Measurements from ENCODE around the gene TAX1BP3. TPM values are rescaled to one million over a fixed set of nuclear protein-coding genes. Genes with fewer than 3 reads are reported as not detected.

TAX1BP3 gene
- total and polyA plus RNA-seq, 9 of the 15 experiments (the other 6 are each of a cell fraction or from before 2014, with no cell fraction given), result 0.99 to 14.5 (median 6.2) TPM

DNA sequence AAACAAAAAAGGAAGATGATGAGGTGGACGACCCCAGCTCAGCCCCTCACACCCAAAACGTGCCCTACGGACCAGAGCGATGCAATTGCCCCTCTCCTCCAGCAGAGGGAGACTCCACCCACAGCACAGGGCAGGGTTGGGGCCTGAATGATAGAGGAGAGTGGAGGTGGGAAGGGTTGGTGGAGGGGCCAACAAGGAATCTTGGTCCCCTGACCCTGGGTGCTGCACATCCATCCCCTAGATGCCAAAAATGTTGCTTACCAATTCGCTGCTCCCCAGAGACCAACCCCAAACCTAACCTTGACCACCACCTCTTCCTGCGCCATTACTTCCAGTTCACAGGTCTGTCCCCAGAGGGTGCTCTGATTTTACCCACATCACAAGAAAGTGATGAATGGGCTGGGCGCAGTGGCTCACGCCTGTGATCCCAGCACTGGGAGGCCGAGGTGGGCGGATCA is 14.7 kb upstream of the TAX1BP3 start:
- ATAC-seq, result peak; percentile 90
- H3K4me1 ChIP-seq (replicated peaks in 1 of 2; ENCODE audit: control insufficient read depth in 2 of 2, insufficient read depth in 2 of 2, low read length in 2 of 2), result peaks cover 0 to 21% of the 10 kb centered on the region in 2 experiments; a peak in 2 of 5 replicates
- 3% methylated on average over 10 of the region's 10 CpGs for WGBS (ENCODE audit: insufficient coverage, low coverage, missing lambda C conversion rate)
- no peak overlapping the region for H3K4me2 ChIP-seq (ENCODE audit: insufficient read depth, low read length)
- H3K79me2 ChIP-seq (ENCODE audit: control insufficient read depth, insufficient read depth, low read length), result no peaks in the 10 kb centered on the region
- no peaks in the 10 kb centered on the region for H3K9me3 ChIP-seq (replicated peaks; ENCODE audit: control insufficient read depth, insufficient read depth, low read depth, low read length)
- no peaks in the 10 kb centered on the region for H3K36me3 ChIP-seq (ENCODE audit: control insufficient read depth, insufficient read depth, low read length)
- ChIA-PET POLR2A (no interaction called here), CTCF (ENCODE audit: low intra/inter-chr PET ratio) (interaction anchor here (1.1 kb wide), 1 partner anchor 145 kb away, joined by 3 read pairs; no protein-coding TSS in a partner anchor)
- H3K9me1 ChIP-seq (ENCODE audit: control insufficient read depth, insufficient read depth, low read length), result no peaks in the 10 kb centered on the region
- intact Hi-C loops (cut with micrococcal nuclease) (loop anchor here (2.0 to 10.0 kb wide), 3 partner anchors 50 to 638 kb away; no protein-coding TSS in a partner anchor), in situ Hi-C loops (cut with MboI) (loop anchor here (5.0 kb wide), 1 partner anchor 49 kb away; no protein-coding TSS in a partner anchor)
- peak; percentile 52 to 74 (median 65) for DNase-seq (ENCODE audit: extremely low read depth in 1 of 4, low spot score in 3 of 4)
- no peak overlapping the region for H3K27ac ChIP-seq (ENCODE audit: extremely low read depth, low read depth, low read length)
- no peak overlapping the region for H3K4me3 ChIP-seq
- BruUV-seq (replicated peaks), result no TSS peak
- H3K9ac ChIP-seq (ENCODE audit: insufficient read depth in 1 of 2, low read depth in 2 of 2, low read length in 2 of 2), result no peak overlapping the region
- peaks cover 0 to 17% of the 10 kb centered on the region in 2 experiments; a peak in 2 of 5 replicates for H3K27me3 ChIP-seq (ENCODE audit: control insufficient read depth in 2 of 2, insufficient read depth in 2 of 2, low read length in 2 of 2)
- H2AFZ ChIP-seq (ENCODE audit: low read depth, low read length), result no peak overlapping the region
- no peaks in the 10 kb centered on the region for H4K20me1 ChIP-seq (replicated peaks; ENCODE audit: control insufficient read depth, insufficient read depth, low read length)
- peak; percentile 77 for FAIRE-seq
- TF ChIP-seq ZNF57 (CRISPR knock-in tag; IDR thresholded peaks at IDR 0.05) (no peak), ETV5 (CRISPR knock-in tag; IDR thresholded peaks at IDR 0.05; ENCODE audit: low read depth) (no peak), MEIS2 (IDR thresholded peaks at IDR 0.05; ENCODE audit: partially characterized antibody) (no peak), NFXL1 (CRISPR knock-in tag; IDR thresholded peaks at IDR 0.05) (no peak), SNIP1 (IDR thresholded peaks at IDR 0.05; ENCODE audit: low read depth) (no peak), MAZ (CRISPR knock-in tag; conservative IDR thresholded peaks at IDR 0.05 in 1 of 2, IDR thresholded peaks at IDR 0.05 in 1 of 2) (peak in 1 of 2 experiments; percentile 43; a peak in 1 of 4 replicates), BHLHE40 (IDR thresholded peaks at IDR 0.05; ENCODE audit: low read length) (peak; percentile 17; the same call in 1 of the 2 replicates)
- TF ChIP-seq, protein P1, sequence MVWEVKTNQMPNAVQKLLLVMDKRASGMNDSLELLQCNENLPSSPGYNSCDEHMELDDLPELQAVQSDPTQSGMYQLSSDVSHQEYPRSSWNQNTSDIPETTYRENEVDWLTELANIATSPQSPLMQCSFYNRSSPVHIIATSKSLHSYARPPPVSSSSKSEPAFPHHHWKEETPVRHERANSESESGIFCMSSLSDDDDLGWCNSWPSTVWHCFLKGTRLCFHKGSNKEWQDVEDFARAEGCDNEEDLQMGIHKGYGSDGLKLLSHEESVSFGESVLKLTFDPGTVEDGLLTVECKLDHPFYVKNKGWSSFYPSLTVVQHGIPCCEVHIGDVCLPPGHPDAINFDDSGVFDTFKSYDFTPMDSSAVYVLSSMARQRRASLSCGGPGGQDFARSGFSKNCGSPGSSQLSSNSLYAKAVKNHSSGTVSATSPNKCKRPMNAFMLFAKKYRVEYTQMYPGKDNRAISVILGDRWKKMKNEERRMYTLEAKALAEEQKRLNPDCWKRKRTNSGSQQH (CRISPR knock-in tag; IDR thresholded peaks at IDR 0.05), result peak; percentile 13; the same call in 1 of the 2 replicates
- TF ChIP-seq, protein P2, sequence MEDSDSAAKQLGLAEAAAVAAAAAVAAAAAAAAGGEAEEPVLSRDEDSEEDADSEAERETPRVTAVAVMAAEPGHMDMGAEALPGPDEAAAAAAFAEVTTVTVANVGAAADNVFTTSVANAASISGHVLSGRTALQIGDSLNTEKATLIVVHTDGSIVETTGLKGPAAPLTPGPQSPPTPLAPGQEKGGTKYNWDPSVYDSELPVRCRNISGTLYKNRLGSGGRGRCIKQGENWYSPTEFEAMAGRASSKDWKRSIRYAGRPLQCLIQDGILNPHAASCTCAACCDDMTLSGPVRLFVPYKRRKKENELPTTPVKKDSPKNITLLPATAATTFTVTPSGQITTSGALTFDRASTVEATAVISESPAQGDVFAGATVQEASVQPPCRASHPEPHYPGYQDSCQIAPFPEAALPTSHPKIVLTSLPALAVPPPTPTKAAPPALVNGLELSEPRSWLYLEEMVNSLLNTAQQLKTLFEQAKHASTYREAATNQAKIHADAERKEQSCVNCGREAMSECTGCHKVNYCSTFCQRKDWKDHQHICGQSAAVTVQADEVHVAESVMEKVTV (CRISPR knock-in tag; IDR thresholded peaks at IDR 0.05), result peak; percentile 62
- TF ChIP-seq, protein P3, sequence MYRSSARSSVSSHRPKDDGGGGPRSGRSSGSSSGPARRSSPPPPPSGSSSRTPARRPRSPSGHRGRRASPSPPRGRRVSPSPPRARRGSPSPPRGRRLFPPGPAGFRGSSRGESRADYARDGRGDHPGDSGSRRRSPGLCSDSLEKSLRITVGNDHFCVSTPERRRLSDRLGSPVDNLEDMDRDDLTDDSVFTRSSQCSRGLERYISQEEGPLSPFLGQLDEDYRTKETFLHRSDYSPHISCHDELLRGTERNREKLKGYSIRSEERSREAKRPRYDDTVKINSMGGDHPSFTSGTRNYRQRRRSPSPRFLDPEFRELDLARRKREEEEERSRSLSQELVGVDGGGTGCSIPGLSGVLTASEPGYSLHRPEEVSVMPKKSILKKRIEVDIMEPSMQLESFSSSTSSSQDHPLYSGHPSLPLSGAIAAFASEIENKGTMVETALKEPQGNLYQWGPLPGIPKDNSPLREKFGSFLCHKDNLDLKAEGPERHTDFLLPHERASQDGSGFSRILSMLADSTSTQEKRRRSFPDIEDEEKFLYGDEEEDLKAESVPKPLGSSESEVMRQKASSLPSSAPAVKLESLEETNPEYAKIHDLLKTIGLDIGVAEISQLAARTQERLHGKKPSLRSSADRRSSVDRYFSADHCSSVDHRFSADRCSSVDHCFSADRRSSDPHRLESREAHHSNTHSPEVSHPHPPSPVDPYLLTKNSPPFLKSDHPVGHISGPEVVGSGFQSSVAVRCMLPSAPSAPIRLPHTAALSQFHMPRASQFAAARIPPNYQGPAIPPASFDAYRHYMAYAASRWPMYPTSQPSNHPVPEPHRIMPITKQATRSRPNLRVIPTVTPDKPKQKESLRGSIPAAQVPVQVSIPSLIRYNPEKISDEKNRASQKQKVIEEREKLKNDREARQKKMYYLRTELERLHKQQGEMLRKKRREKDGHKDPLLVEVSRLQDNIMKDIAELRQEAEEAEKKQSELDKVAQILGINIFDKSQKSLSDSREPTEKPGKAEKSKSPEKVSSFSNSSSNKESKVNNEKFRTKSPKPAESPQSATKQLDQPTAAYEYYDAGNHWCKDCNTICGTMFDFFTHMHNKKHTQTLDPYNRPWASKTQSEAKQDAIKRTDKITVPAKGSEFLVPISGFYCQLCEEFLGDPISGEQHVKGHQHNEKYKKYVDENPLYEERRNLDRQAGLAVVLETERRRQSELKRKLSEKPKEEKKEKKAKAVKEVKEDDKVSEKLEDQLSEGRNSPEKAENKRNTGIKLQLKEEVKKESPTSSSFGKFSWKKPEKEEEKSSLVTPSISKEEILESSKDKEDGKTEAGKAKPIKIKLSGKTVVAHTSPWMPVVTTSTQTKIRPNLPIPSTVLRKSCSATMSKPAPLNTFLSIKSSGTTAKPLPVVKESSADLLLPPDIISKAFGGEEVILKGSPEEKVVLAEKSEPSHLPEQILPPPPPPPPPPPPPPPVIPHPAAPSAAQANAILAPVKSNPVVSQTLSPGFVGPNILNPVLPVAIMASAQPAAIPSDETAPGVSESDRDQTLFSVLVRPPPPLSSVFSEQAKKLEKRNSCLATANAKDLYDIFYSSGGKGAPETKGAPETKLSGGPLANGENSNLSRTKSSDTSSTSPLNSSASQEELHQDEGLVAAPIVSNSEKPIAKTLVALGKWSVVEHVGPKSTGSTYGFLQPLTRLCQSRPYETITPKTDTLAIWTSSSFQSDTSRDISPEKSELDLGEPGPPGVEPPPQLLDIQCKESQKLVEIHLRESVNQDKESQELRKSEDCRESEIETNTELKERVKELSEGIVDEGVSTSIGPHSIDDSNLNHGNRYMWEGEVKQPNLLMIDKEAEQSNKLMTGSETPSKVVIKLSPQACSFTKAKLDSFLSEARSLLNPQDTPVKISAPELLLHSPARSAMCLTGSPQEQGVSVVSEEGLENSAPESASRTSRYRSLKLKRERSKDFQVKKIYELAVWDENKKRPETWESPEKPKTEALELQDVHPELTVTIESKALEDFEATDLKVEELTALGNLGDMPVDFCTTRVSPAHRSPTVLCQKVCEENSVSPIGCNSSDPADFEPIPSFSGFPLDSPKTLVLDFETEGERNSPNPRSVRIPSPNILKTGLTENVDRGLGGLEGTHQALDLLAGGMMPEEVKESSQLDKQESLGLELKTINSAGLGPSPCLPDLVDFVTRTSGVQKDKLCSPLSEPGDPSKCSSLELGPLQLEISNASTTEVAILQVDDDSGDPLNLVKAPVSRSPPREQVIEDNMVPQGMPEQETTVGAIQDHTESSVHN (IDR thresholded peaks at IDR 0.05; ENCODE audit: borderline replicate concordance in 1 of 2, low read depth in 1 of 2), result no peak

Data from K562 (cell line).